ENCODE measurements around the gene DUSP28.

DUSP28 gene

DNA sequence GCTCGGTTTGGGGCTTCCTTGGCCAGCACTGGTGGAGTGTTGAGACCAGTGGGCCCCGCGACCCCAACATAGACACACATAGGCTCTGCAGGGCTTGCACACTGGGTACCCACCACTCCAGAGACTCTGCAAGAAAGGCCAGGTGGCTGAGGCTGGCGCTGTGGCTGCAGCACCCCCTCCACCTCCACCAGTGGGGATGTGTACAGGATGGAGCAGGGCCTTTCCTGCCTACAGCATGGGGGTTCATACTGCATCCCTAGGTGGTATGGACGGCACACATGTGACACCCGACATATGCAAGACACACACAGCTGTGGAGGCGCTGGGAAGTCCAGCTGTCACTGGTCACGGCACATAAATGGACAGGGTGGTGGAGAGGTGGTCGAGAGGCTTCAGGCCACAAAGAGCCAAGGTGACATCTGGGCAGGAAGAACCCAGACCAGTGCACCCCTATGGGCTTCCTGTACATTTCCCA is 9.4 kb downstream of the DUSP28 start:
- peak overlapping the region; percentile 52 for H3K4me3 ChIP-seq (ENCODE audit: low read depth, low read length)
- no peak for DNase-seq (ENCODE audit: low read depth)

DNA sequence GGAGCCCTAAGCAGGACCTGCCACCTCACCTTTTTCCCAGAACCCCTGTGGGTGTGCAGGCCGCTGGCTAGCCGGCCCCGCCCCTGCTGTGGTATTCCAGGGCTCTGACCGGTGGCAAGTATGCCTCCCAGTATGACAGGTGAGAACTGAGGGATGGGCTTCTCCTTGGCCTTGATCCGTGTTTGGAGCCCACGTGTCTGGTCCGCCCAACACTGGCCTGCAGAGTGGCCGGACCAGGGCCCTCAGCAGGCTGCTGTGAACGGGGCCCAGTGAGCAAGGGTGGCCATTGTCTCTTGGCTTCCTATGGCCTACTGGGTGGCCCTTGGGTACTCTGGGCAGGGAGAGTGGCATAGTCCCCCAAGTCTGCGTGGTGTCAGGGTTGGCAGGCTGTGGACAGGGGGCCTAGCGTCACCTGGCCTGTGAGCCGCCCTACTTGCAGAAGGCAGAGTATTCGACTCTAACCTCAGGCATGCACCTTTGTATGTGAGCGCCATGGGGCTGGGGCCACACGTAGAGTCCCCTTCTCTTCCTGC is 9.9 kb downstream of the DUSP28 start:
- DNase-seq (ENCODE audit: low read depth): no peak
- no peak overlapping the region for H3K4me3 ChIP-seq (ENCODE audit: low read depth, low read length)

DNA sequence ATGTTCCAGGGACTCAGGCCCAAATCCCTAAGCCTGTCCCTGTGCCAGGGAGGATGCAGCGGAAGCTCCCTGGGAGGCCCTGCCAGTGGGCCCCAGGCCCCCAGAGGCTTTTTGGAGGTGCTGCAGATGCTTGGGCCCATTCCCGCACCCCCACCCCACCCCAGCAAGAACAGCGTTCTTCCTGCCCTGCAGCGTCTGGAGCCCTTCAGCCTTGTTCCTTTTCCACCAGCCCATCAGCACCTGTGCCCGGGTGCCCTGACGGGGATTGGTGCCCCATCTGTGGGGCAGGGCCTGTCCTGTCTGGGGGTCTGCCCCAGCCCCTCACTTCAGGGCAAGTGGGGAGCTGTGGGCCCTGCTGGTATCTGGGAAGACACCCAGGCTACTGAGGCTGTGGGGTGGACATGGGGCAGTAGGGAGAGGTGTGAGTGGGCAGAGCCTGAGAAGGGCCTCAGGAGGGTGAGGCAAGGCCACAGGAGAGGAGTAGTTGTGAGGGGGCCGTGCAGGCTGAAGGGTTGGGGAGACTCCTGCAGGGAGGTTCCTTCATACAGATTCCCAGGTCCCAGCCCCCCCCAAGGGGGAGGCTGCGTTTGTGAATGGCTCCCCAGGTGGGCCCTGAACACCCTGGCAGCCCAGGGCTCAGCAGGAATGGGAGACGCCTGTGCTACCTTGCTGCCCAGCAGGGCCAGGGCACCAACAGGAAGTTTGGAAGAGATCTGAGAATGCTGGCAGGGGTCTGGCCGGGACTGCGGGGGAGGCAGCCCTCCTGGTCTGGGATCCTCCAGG is 10.6 kb downstream of the DUSP28 start:
- no peak for DNase-seq (ENCODE audit: low read depth)
- no peak overlapping the region for H3K4me3 ChIP-seq (ENCODE audit: low read depth, low read length)

DNA sequence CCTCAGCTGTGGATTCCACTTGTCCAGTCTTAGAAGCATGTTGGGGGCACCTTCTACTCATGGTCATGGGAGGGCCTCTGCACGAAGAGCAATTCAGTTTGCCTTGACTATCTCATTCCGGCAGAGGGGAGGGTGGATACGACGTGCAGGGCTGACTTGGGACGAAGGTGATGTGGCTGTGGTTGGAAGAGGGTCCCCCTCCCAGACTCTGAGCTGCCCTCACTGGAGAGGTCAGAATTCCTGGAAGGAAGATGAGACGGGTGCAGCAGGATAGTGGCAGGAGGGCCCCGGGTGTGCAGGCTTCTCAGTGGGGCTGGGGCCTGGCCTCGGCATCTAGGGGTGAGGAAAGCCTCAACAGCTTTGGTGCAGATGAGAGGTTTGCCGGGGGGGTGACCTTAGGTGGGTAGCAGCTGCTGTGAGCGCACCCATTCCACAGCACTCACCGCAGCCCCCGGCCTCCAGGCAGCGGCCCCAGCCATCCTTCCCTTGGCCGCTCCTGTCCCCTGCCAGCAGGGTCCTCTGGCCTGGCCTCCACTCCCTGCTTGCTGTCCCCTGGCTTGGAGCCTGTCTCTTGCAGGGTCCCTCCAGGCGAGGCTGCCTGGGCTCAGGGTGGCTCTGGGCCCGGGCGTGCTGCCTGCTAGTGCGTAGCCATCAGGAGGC is 11.3 kb downstream of the DUSP28 start:
- no peak for DNase-seq (ENCODE audit: low read depth)
- H3K4me3 ChIP-seq (ENCODE audit: low read depth, low read length): no peak overlapping the region

DNA sequence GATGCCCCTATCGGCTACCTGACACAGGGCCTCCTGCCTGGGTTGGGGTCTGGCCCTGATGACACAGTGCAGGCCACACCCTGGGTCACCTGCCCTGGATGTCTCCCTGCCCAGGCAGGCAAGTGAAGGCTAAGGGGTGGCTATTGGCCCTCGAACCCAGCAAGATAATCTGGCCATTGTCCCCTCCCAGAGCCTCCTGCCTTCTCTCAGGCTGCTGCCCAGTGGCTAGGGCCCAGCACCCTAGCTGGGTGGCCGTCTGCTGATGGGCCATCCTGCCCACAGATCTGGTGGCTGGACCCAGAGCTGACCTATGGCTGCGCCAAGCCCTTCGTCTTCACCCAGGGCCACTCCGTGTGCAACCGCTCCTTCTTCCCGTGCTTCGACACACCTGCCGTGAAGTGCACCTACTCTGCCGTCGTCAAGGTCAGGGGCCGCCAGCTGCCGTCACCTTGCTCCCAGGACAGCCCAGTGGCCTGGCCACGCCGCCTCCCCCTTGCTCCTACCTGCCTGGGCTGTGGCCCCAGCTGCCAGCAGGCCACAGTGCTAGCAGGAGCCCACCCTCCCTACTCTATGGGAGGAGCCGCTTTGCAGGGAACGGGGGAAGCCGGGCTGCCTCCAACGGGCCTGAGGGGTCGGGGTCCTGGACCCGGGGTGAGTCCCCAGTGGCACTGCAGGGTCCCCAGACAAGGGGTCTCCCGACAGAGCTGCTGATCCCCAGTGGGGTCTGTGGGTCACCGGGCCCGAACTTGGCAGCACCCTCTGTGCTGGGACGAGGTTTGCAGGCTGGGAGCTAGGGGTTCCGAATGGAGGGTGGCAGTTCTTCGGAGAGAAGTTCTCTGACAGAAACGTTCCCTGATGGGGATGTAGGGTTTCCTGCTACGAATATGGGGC is 12.2 kb downstream of the DUSP28 start:
- no peak for DNase-seq (ENCODE audit: low read depth)
- no peak overlapping the region for H3K4me3 ChIP-seq (ENCODE audit: low read depth, low read length)

DNA sequence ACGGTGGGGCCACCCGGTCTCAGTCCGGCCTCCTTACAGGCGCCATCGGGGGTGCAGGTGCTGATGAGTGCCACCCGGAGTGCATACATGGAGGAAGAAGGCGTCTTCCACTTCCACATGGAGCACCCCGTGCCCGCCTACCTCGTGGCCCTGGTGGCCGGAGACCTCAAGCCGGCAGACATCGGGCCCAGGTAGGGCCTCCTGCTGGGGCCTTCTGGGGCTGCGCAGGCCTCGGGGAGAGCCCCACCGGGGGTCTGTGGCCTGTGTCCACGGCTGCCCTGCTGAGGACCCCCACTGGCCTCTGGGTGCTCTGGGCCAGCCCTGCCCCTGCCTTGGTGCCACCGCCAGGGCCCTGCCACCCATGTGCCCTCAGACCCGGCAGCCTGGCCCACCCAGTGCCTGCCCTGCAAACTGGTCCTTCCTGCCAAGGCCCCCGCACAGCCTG is 12.9 kb downstream of the DUSP28 start:
- no peak overlapping the region for H3K4me3 ChIP-seq (ENCODE audit: low read depth, low read length)
- DNase-seq (ENCODE audit: low read depth): no peak

DNA sequence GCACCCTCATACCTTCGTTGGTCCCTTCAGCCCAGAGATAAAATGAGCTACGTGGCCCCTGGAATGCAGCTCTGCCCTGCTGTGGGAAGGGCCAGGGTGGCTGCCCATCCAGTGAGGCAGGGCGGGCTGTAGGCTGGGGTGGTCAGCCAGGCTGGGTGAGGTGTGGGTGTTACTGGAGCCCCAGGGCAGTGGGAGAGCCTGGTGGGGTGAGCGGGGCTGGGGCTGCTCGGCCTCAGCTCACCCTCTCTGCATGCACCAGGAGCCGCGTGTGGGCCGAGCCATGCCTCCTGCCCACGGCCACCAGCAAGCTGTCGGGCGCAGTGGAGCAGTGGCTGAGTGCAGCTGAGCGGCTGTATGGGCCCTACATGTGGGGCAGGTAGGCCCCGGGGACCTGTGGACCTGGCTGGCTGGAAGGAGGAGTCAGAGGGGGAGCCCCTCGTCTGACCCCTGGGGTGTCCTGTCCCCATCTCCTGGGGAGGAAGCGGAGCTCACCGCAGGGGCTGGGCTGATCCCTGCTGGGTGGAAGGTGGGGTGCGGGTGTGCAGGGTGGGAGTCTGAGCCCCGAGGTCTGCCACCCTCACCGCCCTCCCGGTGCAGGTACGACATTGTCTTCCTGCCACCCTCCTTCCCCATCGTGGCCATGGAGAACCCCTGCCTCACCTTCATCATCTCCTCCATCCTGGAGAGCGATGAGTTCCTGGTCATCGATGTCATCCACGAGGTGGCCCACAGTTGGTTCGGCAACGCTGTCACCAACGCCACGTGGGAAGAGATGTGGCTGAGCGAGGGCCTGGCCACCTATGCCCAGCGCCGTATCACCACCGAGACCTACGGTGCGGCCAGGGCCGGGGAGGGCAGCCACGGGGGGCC is 13.6 kb downstream of the DUSP28 start:
- DNase-seq (ENCODE audit: low read depth): no peak

DNA sequence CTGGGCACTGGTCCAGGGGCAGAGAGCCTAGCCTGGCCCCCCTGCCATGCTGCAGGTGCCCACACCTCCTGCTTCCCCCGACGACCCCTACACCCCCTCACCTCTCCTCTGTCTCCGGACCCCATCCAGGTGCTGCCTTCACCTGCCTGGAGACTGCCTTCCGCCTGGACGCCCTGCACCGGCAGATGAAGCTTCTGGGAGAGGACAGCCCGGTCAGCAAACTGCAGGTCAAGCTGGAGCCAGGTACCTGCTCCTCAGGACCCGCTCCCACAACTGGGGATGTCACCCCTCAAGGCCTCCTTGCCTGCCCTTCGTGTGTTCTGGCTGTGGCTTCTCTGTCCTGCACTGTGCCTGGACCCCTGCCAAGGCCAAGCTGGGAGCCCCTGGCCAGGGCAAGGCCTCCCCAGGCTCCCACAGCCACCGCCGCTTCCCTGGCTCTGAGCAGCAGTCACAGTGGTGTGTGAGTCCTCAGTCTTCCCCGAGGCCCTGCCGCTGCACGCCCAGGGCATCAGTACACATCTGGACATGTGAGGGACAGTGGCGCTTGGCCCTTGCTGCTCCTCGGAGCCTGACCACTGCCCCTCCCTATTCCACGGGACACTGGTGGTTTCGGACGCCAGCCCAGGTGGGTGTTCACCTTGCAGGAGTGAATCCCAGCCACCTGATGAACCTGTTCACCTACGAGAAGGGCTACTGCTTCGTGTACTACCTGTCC is 14.4 kb downstream of the DUSP28 start:
- H3K4me3 ChIP-seq (ENCODE audit: low read depth, low read length): no peak overlapping the region
- no peak for DNase-seq (ENCODE audit: low read depth)

More for the DNA sequence above, 13.6 kb downstream of the DUSP28 start:
- H3K4me3 ChIP-seq (ENCODE audit: low read depth, low read length): no peak overlapping the region

DNA sequence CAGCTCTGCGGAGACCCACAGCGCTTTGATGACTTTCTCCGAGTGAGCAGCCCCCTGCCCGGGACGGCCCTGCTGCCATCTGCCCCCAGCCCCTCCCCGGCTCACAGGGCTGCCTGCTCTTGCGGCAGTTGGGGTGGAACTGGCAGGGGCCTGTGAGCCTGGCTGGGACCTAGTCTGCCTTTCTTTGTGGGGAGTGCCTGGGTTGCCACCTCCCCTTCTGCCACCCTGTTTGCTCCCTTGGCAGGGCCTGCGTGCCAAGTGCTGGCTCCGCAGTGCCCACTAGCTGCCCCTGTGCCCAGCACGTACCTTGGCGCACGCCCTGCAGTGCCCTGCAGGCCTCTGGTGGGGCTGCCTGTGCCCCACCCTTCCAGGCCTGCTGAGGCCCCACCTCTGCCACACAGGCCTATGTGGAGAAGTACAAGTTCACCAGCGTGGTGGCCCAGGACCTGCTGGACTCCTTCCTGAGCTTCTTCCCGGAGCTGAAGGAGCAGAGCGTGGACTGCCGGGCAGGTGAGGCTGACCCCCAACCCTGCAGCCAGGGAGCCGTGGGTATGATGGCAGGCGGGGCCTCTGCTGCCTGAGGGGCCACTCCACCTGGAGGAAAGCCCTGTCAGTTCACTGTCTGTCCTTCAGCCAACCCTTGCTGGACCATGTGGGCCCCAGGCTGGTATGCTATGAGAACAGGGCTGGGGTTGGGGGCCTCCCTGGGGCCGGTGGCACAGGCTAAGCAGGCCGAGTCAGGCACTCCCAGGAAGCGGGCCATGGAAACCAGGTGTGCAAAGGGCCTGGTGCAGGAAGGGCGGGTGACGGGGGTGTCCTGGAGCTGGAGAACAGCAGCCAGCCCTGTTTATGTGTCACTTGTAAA is 15.2 kb downstream of the DUSP28 start:
- no peak overlapping the region for H3K4me3 ChIP-seq (ENCODE audit: low read depth, low read length)
- DNase-seq (ENCODE audit: low read depth): no peak

DNA sequence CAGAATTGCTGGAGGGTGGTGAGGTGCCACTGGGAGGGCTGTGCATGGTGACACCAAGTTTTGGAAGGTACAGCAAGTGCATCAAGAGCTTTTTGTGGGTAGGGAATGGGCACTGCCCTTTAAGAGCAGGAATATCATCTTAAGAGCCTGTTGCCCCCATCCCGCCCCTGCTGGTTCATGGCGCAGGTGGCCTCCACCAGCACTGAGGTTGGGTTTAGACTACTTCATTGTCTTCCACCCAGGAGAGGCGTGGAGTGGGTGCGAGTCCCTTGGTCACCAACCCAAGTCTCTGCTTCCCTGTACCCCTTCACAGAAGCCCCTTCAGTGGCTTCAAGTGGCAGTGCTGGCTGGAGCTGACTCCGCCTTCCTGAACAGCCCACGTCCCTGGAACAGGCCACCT is 15.9 kb downstream of the DUSP28 start:
- H3K4me3 ChIP-seq (ENCODE audit: low read depth, low read length): no peak overlapping the region
- no peak for DNase-seq (ENCODE audit: low read depth)

DNA sequence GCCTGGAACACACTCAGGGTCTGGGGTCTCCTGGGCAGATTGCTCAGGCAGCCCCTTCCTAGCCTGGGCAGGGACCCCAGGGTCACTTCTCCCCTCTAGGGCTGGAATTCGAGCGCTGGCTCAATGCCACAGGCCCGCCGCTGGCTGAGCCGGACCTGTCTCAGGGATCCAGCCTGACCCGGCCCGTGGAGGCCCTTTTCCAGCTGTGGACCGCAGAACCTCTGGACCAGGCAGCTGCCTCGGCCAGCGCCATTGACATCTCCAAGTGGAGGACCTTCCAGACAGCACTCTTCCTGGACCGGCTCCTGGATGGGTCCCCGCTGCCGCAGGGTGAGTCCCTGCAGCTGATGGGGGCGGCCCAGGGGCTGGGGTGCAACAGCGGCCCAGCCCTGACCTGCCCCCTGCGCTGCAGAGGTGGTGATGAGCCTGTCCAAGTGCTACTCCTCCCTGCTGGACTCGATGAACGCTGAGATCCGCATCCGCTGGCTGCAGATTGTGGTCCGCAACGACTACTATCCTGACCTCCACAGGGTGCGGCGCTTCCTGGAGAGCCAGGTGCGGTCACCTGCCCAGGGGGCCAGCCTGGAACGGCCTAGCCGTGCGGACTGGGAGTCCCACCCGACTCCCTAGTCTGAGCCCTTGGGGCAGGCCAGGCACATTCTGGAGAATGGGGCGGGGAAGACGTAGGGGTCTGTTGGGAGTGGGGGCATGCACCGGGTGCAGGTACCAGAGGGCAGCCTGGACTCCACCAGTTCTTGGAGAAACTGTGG is 16.5 kb downstream of the DUSP28 start:
- H3K4me3 ChIP-seq (ENCODE audit: low read depth, low read length): no peak overlapping the region
- no peak for DNase-seq (ENCODE audit: low read depth)

DNA sequence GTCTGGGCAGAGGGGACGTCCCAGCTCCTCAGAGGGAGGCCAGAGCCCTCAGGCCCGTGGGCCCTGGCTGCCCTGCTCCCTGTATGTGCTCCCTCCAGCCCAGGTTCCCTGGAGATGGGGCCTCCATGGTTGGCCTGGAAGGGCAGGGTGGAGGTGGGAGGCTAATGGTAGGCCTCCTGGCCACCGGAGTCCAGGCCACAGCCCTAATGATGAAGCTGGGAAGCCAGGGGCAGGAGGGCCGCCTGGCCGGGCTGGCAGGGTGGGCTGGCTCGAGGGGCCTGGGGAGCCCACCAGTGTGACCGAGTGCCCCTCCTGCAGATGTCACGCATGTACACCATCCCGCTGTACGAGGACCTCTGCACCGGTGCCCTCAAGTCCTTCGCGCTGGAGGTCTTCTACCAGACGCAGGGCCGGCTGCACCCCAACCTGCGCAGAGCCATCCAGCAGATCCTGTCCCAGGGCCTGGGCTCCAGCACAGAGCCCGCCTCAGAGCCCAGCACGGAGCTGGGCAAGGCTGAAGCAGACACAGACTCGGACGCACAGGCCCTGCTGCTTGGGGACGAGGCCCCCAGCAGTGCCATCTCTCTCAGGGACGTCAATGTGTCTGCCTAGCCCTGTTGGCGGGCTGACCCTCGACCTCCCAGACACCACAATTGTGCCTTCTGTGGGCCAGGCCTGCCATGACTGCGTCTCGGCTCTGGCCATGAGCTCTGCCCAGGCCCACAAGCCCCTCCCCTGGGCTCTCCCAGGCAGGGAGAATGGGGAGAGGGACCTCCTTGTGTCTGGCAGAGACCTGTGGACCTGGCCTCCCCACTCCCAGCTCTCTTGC is 17.3 kb downstream of the DUSP28 start:
- no peak overlapping the region for H3K4me3 ChIP-seq (ENCODE audit: low read depth, low read length)
- no peak for DNase-seq (ENCODE audit: low read depth)

DNA sequence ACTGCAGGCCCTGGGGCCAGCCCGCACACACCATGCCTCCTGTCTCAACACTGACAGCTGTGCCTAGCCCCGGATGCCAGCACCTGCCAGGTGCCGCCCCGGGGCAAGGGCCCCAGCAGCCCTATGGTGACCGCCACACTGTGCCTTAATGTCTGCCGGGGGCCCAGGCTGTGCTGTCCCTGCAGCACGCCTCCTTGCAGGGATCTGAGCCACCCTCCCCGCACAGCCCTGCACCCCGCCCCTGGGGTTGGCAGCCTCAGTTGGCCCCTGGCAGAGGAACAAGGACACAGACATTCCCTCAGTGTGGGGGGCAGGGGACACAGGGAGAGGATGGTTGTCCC is 17.9 kb downstream of the DUSP28 start:
- DNase-seq (ENCODE audit: low read depth): no peak
- no peak overlapping the region for H3K4me3 ChIP-seq (ENCODE audit: low read depth, low read length)

DNA sequence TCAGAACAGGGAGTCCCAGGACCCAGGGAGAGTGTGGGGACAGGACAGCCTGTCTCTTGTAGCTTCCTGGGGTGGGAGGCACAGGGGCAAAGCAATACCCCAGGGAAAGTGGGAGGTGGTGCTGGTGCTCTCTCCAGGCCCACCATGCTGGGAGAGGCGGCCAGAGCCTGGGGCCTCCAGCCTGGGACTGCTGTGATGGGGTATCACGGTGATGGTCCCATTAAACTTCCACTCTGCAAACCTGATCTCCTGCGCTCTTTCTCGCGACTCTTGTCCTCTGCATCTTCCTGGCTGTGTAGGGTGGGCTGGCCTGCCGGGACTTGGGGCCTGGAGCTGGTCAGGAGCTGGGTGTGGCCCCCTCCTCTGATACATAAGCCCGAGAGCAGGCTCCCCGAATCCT is 18.3 kb downstream of the DUSP28 start:
- no peak for DNase-seq (ENCODE audit: low read depth)
- H3K4me3 ChIP-seq (ENCODE audit: low read depth, low read length): no peak overlapping the region

DNA sequence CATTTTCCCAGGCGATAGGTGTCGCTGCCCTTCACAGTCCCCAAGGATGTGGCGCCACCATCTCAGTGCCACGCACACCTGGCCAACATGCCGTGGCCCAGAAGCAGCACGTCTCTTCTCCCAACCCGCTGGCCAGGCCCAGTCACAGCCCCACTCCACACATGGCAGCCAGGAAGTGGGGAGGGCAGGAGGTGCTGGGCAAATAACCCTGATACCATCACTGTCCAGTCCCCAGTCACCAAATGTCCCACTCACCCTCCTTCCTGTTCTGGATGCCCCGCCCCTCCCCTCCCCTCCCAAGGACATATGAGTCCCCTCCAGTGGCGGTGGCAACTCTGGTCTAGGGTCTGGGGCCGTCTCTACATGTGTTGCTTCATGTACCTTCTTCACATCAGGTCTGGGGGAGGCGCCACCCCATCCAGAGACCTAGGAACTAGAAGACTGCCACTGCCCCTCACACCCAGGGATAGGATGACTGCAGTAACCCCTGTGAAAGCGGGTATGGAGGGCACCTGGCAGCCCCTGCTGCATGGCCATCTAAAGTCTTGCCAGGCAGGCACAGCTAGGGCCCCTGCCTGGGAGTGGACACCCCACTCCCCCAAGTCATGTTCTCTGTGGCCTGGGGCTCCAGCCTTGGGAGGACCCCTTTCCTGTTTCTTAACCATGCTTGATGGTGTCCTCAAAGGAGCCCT is 19.1 kb downstream of the DUSP28 start:
- no peak overlapping the region for H3K4me3 ChIP-seq (ENCODE audit: low read depth, low read length)

More for the DNA sequence above, 19.1 kb downstream of the DUSP28 start:
- no peak for DNase-seq (ENCODE audit: low read depth)
